NCI-H345 treated with DMSO at 0.1 percent for 48 hours (cell line): Measurements from ENCODE around the gene CDC6.

ENCODE experiments used
- DNase-seq: peaks from one replicate; lab custom pipeline; 2025; ENCODE audit not compliant: unreplicated experiment; lab: John Stamatoyannopoulos, UW

CDC6 gene

DNA sequence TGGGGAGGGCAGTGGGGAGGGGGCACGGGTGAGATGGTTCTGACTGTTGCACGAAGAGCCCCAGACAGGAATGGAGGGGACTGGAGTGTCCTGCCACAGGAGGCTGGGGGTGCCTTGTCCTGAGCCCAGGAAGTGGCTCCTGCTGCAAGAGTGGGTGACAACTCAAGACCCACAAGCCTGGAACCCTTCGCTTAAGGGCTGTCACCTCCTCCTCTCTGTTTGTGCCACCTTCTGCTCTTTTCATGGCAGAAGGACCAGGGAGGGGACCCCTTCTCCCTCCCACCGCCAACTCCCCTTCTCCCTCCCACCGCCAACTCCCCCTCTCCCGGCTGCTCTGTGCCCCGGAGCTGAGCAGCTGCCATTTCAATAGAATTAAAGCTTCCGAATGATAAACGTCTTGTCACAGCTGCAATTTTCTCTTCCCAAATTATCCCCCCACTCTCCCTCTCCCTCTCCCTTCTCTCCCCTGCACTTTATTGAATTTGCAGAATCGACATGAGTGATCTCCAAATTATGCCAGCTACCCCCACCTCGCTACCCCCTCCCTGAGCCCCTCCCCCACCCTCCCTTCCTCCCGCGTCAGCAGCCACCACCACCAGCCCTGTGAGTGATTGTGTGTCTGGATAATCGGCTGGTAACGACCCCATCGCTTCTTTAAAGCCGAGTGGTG lies 63.1 kb downstream of the CDC6 start:
- no peak for DNase-seq

DNA sequence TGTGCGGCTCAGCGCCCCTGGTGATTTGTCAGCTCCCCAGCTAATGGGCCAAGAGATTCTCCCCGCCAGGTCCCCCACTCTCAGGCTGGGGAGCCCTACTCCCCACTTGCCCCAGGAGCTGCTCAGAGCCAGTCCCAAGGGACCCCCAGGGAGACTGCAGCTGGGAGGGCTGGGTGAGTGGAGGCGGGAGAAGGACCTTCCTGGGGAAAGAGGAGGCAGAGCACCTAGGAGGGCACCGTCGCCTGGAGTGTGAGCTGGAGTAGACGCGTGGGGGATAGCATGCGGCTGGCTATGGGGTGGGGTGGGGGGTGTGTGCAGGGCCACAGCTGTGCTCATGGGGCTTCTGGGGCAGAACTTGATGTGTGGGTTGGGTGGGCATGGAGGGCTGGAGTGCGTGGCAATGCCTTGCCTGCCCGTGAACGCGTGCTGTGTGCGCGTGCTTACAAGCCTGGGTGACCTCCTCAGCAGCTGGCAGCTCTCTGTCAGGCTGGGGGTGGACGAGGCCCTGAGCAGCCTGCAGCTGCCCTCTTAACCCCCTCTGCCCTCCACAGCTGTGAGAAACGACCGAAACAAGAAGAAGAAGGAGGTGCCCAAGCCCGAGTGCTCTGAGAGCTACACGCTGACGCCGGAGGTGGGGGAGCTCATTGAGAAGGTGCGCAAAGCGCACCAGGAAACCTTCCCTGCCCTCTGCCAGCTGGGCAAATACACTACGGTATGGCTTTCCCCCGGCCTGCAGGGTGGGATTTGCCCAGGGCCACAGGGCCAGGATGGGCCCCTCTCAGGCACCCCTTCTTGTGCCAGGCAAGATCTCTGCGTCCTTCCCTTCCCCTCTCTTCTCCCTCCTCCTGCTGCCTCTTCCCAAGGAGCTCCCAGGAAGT lies 63.9 kb downstream of the CDC6 start:
- DNase-seq: no peak

DNA sequence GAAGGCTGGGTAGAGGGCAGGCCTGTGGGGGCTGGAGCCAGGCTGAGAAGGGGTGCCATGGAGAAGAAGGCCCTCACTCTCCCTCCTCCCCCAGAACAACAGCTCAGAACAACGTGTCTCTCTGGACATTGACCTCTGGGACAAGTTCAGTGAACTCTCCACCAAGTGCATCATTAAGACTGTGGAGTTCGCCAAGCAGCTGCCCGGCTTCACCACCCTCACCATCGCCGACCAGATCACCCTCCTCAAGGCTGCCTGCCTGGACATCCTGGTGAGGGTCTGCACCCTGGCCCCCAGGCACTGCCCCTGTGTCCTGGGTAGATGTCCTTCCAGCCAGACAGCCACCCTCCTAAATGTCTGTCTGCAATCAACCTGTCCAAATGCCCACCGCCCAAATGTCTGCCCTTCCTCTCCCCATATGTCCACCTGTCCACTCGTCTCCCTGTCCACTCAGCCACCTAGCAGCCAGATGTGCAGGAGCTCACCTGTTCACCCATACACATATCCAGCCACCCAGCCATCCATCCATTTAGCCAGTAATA lies 64.6 kb downstream of the CDC6 start:
- no peak for DNase-seq

- DNase-seq: no peak
These were observed 65.2 kb downstream of the CDC6 start for GRCh38 chr17:40352779-40353394.
